Measurements from ENCODE around the gene DRG2.

- TF ChIP-seq CTCF (IDR thresholded peaks at IDR 0.05) (no peak), POLR2A (IDR thresholded peaks at IDR 0.05) (no peak)
Measured at GRCh38 chr17:18139949-18140348, 52.2 kb downstream of the DRG2 start.
